ENCODE results near the gene SYNC.

DNA sequence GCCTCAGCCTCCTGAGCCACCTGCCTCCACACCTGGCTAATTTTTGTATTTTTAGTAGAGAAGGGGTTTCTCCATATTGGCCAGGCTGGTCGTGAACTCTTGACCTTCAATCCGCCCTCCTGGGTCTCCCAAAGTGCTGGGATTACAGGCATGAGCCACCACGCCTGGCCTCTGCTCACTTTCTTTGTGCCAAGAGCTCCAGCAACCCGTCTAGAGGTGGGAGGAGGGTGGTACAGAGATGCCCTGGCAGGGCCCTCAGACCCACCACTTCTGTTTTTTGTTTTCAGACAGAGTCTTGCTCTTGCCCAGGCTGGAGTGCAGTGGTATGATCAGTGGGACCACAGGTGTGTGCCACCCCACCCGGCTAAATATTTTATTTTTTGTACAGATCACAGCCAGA, 6.9 kb upstream of the SYNC start:
- TF ChIP-seq, protein P1, sequence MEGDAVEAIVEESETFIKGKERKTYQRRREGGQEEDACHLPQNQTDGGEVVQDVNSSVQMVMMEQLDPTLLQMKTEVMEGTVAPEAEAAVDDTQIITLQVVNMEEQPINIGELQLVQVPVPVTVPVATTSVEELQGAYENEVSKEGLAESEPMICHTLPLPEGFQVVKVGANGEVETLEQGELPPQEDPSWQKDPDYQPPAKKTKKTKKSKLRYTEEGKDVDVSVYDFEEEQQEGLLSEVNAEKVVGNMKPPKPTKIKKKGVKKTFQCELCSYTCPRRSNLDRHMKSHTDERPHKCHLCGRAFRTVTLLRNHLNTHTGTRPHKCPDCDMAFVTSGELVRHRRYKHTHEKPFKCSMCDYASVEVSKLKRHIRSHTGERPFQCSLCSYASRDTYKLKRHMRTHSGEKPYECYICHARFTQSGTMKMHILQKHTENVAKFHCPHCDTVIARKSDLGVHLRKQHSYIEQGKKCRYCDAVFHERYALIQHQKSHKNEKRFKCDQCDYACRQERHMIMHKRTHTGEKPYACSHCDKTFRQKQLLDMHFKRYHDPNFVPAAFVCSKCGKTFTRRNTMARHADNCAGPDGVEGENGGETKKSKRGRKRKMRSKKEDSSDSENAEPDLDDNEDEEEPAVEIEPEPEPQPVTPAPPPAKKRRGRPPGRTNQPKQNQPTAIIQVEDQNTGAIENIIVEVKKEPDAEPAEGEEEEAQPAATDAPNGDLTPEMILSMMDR (IDR thresholded peaks at IDR 0.05), result no peak
- no peak for TF ChIP-seq POLR2A (IDR thresholded peaks at IDR 0.05)
